GM13976 (cell line): ENCODE measurements around the gene PAQR5.

ENCODE experiments used
- DNase-seq: peaks from one replicate; pipeline ENCODE4 v3.0.0; 2012; ENCODE audit warnings: low spot score
- in situ Hi-C: fragments of 300-500 bp; cut with MboI; formaldehyde crosslinking; loops from one replicate; pipeline ENCODE4 v1.12.0; 2022; ENCODE audit warnings: low sequenced_read_pairs, mixed read lengths, inconsistent platforms; ENCODE audit not compliant: unreplicated experiment
- TF ChIP-seq, protein P1 (sequence below): IDR thresholded peaks from 2 replicates; pipeline ENCODE4 v1.5.1; 2012; ENCODE audit warnings: borderline replicate concordance, mild to moderate bottlenecking; ENCODE audit not compliant: insufficient read depth; ENCODE audit errors: extremely low read depth, missing control alignments, control extremely low read depth

PAQR5 gene

GRCh38 chr15:69434679-69435078 is 136.0 kb downstream of the PAQR5 start:
- no peak for DNase-seq
- TF ChIP-seq, protein P1, sequence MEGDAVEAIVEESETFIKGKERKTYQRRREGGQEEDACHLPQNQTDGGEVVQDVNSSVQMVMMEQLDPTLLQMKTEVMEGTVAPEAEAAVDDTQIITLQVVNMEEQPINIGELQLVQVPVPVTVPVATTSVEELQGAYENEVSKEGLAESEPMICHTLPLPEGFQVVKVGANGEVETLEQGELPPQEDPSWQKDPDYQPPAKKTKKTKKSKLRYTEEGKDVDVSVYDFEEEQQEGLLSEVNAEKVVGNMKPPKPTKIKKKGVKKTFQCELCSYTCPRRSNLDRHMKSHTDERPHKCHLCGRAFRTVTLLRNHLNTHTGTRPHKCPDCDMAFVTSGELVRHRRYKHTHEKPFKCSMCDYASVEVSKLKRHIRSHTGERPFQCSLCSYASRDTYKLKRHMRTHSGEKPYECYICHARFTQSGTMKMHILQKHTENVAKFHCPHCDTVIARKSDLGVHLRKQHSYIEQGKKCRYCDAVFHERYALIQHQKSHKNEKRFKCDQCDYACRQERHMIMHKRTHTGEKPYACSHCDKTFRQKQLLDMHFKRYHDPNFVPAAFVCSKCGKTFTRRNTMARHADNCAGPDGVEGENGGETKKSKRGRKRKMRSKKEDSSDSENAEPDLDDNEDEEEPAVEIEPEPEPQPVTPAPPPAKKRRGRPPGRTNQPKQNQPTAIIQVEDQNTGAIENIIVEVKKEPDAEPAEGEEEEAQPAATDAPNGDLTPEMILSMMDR = no peak
- in situ Hi-C loops = no loop called here

DNA sequence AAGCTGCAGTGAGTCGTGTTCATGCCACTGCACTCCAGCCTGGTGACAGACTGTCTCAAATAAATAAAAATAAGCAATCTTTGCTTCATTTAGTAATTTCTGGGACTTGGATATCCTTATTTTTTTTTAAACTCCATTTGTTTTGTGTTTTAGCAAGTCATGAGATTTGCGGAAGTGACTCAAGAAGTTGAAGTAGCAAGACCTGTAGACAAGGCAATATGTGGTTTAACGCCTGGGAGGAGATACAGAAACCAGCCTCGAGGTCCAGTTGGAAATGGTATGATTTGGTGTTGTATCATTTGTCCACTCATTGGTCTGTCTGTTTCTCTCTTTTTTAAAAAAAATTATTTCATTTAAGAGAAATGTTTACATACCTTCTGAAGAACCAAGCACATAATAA is 137.3 kb downstream of the PAQR5 start:
- in situ Hi-C loops = no loop called here
- DNase-seq = no peak
- TF ChIP-seq, protein P1 = no peak

- no peak for DNase-seq
- TF ChIP-seq, protein P1 = no peak
- in situ Hi-C loops = no loop called here
These were observed 138.2 kb downstream of the PAQR5 start for GRCh38 chr15:69436951-69437350.

DNA sequence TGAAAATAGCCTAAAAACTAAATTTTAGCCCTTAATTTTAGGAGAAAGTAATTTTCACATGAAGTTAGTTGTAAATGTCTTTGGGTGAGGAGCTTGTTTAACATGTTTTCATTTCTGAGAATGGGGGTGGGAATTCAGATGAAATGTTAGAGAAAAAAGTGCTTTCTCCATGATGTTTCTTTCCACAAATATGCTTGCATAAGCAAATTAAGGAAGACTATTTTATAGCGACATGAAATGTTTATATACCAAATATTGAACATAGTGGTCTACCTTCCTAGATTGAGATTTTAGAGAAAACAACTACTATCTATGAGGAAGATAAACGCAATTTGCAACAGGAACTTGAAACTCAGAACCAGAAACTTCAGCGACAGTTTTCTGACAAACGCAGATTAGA is 140.9 kb downstream of the PAQR5 start:
- TF ChIP-seq, protein P1 = no peak
- DNase-seq = no peak
- in situ Hi-C loops = no loop called here

GRCh38 chr15:69443032-69443611 is 144.4 kb downstream of the PAQR5 start:
- DNase-seq = no peak
- TF ChIP-seq, protein P1 = no peak
- in situ Hi-C loops = no loop called here

DNA sequence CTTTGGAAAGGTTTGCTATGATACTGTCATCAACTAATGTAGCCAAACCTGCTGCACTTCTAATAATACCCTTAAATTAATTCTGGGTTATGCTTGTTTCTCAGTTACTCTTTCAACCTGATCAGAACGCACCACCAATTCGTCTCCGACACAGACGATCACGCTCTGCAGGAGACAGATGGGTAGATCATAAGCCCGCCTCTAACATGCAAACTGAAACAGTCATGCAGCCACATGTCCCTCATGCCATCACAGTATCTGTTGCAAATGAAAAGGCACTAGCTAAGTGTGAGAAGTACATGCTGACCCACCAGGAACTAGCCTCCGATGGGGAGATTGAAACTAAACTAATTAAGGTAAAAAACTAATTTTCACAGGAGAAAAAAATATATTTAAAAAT is 146.0 kb downstream of the PAQR5 start:
- in situ Hi-C loops = no loop called here
- TF ChIP-seq, protein P1 = no peak
- DNase-seq = no peak
